Tibial nerve (tissue), 4 donors: ENCODE data around the gene FOXJ3. TPM values are rescaled to one million over a fixed set of nuclear protein-coding genes. Genes with fewer than 3 reads are reported as not detected.
A peak's percentile ranks its signal among the peaks of the same experiment; 100 is the strongest.

Experiments
- DNase-seq, 2 donors: peaks; one replicate each; pipeline ENCODE4 v3.0.0-alpha.2; 2019; ENCODE audit warnings: low spot score in 2 of 2
- H3K27ac ChIP-seq, 4 donors: fragments of 200-600 bp; sonication (generic) in 3 of 4; one replicate each; pipeline ENCODE4 v1.5.1; 2017 to 2019; ENCODE audit warnings: mild to moderate bottlenecking in 1 of 4
- H3K27me3 ChIP-seq, 2 donors: fragments of 200-600 bp; sonication (generic) in 1 of 2; one replicate each; pipeline versions ENCODE4 v1.5.1 to v1.6.0; 2017 to 2019
- H3K36me3 ChIP-seq, 3 donors: fragments of 200-600 bp; sonication (generic); one replicate each; pipeline ENCODE4 v1.5.1; 2018 to 2019
- H3K4me1 ChIP-seq, 4 donors: fragments of 200-600 bp; sonication (generic) in 3 of 4; one replicate each; pipeline ENCODE4 v1.5.1; 2017 to 2019
- H3K4me3 ChIP-seq, 4 donors: fragments of 200-600 bp; sonication (generic) in 3 of 4; one replicate each; pipeline ENCODE4 v1.5.1; 2017 to 2019; ENCODE audit warnings: mild to moderate bottlenecking in 1 of 4, moderate library complexity in 1 of 4
- H3K9me3 ChIP-seq, 4 donors: fragments of 200-600 bp; sonication (generic) in 3 of 4; one replicate each; pipeline ENCODE4 v1.5.1; 2017 to 2019
- CTCF ChIP-seq, 5 experiments: fragments of 200-600 bp in 3 of 5; fragments of 450-650 bp in 2 of 5; sonication (generic) in 3 of 5; IDR thresholded peaks; one replicate each; pipeline ENCODE4 v1.5.1; 2016 to 2019; ENCODE audit warnings: antibody characterized with exemption in 5 of 5, mild to moderate bottlenecking in 3 of 5, moderate library complexity in 2 of 5
- EP300 ChIP-seq, 2 donors: sonication (generic); formaldehyde crosslinking; IDR thresholded peaks; one replicate each; pipeline ENCODE4 v1.6.1; 2017; ENCODE audit warnings: antibody characterized with exemption in 2 of 2, mild to moderate bottlenecking in 1 of 2
- POLR2A ChIP-seq, 2 donors: fragments of 450-650 bp; IDR thresholded peaks; one replicate each; pipeline ENCODE4 v1.6.1; 2017; ENCODE audit warnings: antibody characterized with exemption in 2 of 2, mild to moderate bottlenecking in 2 of 2, moderate library complexity in 2 of 2
- WGBS, 2 donors: methylation state at CpG; one replicate each; pipeline ENCODE4 v1.1.5; 2018; 5-methylcytosine and 5-hydroxymethylcytosine counted together
- total RNA-seq, 4 donors: library from RNA; depleted of rRNA; stranded (reverse); fragments of >200 nt; gene quantifications; one replicate each; pipeline ENCODE4 v1.1.0, GENCODE V29; 2016

FOXJ3 gene
- total RNA-seq, 4 donors from 2014 or later = 42.7 to 68.1 (median 64.5) TPM

- TF ChIP-seq POLR2A (IDR thresholded peaks at IDR 0.05) = no peak
- no peak for TF ChIP-seq EP300 (IDR thresholded peaks at IDR 0.05)
- no peak for TF ChIP-seq CTCF (IDR thresholded peaks at IDR 0.05)
- H3K36me3 ChIP-seq = no peaks in the 10 kb centered on the region
- DNase-seq = no peak
- H3K9me3 ChIP-seq = no peaks in the 10 kb centered on the region
- H3K4me3 ChIP-seq = no peak overlapping the region
- 86 to 91% methylated on average over 4 of the region's 4 CpGs for WGBS, 2 donors
- peaks cover 0 to 86% (median 27%) of the 10 kb centered on the region in 4 donors for H3K4me1 ChIP-seq
- no peaks in the 10 kb centered on the region for H3K27me3 ChIP-seq
- no peak overlapping the region for H3K27ac ChIP-seq
Measured at GRCh38 chr1:42328916-42329496, 6.0 kb downstream of the FOXJ3 start.

GRCh38 chr1:42328047-42328625, 6.9 kb downstream of the FOXJ3 start:
- TF ChIP-seq CTCF (IDR thresholded peaks at IDR 0.05) (no peak), POLR2A (IDR thresholded peaks at IDR 0.05) (no peak), EP300 (IDR thresholded peaks at IDR 0.05) (no peak)
- 94% methylated on average over 5 of the region's 5 CpGs for whole genome bisulfite sequencing, 2 donors
- no peak for DNase-seq
- Histone ChIP-seq H3K27me3 (no peaks in the 10 kb centered on the region), H3K4me3 (no peak overlapping the region), H3K4me1 (peaks cover 0 to 84% (median 30%) of the 10 kb centered on the region in 4 donors), H3K36me3 (no peaks in the 10 kb centered on the region), H3K9me3 (no peaks in the 10 kb centered on the region), H3K27ac (peak overlapping the region in 1 of 4 donors; percentile 28)

- WGBS, 2 donors = 40 to 50% methylated on average over 2 of the region's 2 CpGs
- Histone ChIP-seq H3K36me3 (no peaks in the 10 kb centered on the region), H3K27ac (peak overlapping the region in 2 of 4 donors; percentile 4 to 21), H3K4me3 (no peak overlapping the region), H3K4me1 (peaks cover 0 to 88% (median 48%) of the 10 kb centered on the region in 4 donors), H3K9me3 (no peaks in the 10 kb centered on the region), H3K27me3 (no peaks in the 10 kb centered on the region)
- DNase-seq = no peak
- TF ChIP-seq POLR2A (IDR thresholded peaks at IDR 0.05) (no peak), EP300 (IDR thresholded peaks at IDR 0.05) (no peak), CTCF (IDR thresholded peaks at IDR 0.05) (no peak)
Measured at GRCh38 chr1:42325014-42325402, 10.0 kb downstream of the FOXJ3 start.

GRCh38 chr1:42324398-42325013, 10.5 kb downstream of the FOXJ3 start:
- no peak for DNase-seq
- Histone ChIP-seq H3K27me3 (no peaks in the 10 kb centered on the region), H3K27ac (peak overlapping the region in 2 of 4 donors; percentile 4 to 21), H3K4me1 (peaks cover 0 to 89% (median 51%) of the 10 kb centered on the region in 4 donors), H3K36me3 (no peaks in the 10 kb centered on the region), H3K9me3 (no peaks in the 10 kb centered on the region), H3K4me3 (no peak overlapping the region)
- TF ChIP-seq EP300 (IDR thresholded peaks at IDR 0.05) (no peak), CTCF (IDR thresholded peaks at IDR 0.05) (no peak), POLR2A (IDR thresholded peaks at IDR 0.05) (no peak)
- WGBS, 2 donors = 83 to 85% methylated on average over 6 of the region's 6 CpGs

- Histone ChIP-seq H3K27me3 (no peaks in the 10 kb centered on the region), H3K36me3 (no peaks in the 10 kb centered on the region), H3K4me3 (no peak overlapping the region), H3K9me3 (no peaks in the 10 kb centered on the region), H3K4me1 (peaks cover 0 to 93% (median 56%) of the 10 kb centered on the region in 4 donors), H3K27ac (peak overlapping the region in 3 of 4 donors; percentile 29 to 77 (median 75))
- no peak for DNase-seq
- TF ChIP-seq CTCF (IDR thresholded peaks at IDR 0.05) (no peak), POLR2A (IDR thresholded peaks at IDR 0.05) (no peak), EP300 (IDR thresholded peaks at IDR 0.05) (no peak)
- WGBS, 2 donors = 84 to 88% methylated on average over 2 of the region's 2 CpGs
Measured at GRCh38 chr1:42323551-42323950, 11.5 kb downstream of the FOXJ3 start.
